ENCODE measurements around the gene RSBN1L.

RSBN1L gene

DNA sequence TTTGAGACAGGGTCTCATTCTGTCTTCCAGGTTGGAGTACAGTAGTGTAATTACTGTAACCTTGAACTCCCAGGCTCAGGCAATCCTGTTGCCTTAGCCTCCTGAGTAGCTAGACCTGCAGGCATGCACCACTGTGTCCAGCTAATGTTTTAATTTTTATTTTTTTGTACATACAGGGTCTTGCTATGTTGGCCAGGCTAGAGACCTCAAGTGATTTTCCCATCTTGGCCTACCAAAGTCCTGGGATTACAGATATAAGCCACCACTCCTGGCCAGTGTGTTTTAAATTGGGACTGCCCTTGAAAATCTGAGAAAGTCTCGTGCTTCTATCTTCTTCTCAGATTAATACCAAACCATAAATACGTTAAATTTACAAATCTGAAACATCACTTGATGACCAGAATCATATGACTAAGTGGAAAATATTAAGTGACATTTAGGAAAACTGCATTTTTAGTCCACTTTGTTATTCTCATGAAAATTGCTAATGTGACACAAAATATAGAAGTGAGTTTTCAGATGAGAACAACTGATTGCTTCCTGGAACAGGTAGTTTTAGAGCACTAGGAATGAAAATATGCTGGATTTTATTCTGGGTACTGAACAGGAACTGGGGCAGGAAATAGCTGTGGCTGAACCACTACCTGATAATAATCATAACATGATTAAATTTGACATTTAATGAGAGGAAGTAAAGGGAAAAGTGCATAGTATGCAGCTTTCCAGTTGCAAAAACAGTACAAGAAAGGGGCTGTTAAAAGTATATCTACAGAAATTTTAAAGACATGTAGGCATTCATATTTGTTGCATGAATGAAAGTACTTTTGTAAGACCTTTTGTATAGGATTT, 106.5 kb downstream of the RSBN1L start:
- no peak for FAIRE-seq
- no peak for DNase-seq (ENCODE audit: insufficient read length, low spot score)
- TF ChIP-seq, protein P1, sequence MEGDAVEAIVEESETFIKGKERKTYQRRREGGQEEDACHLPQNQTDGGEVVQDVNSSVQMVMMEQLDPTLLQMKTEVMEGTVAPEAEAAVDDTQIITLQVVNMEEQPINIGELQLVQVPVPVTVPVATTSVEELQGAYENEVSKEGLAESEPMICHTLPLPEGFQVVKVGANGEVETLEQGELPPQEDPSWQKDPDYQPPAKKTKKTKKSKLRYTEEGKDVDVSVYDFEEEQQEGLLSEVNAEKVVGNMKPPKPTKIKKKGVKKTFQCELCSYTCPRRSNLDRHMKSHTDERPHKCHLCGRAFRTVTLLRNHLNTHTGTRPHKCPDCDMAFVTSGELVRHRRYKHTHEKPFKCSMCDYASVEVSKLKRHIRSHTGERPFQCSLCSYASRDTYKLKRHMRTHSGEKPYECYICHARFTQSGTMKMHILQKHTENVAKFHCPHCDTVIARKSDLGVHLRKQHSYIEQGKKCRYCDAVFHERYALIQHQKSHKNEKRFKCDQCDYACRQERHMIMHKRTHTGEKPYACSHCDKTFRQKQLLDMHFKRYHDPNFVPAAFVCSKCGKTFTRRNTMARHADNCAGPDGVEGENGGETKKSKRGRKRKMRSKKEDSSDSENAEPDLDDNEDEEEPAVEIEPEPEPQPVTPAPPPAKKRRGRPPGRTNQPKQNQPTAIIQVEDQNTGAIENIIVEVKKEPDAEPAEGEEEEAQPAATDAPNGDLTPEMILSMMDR (IDR thresholded peaks at IDR 0.05; ENCODE audit: insufficient read depth, missing control alignments) = no peak

DNA sequence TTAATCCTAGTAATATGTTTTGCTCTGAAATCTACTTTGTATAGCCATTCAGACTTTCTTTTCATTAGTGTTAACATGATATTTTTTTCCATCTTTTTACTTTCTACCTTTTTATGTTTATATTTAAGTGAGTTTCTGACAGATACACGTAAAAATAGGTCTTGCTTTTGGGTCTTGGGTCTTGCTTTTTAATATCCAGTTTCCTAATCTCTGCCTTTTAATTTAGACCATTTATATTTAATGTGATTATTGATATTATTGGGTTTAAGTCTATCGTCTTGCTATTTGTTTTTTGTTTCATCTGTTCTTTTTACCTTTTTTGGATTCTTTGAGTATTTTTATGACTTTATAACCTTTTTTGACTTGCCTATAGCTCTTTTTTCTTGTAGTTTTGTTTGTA, 110.2 kb downstream of the RSBN1L start:
- TF ChIP-seq, protein P1 (IDR thresholded peaks at IDR 0.05; ENCODE audit: insufficient read depth, missing control alignments) = no peak
- DNase-seq (ENCODE audit: insufficient read length, low spot score) = no peak
- FAIRE-seq = no peak

GRCh38 chr7:77808517-77808916, 112.3 kb downstream of the RSBN1L start:
- no peak for FAIRE-seq
- TF ChIP-seq, protein P1 (IDR thresholded peaks at IDR 0.05; ENCODE audit: insufficient read depth, missing control alignments) = no peak
- DNase-seq (ENCODE audit: insufficient read length, low spot score) = no peak

DNA sequence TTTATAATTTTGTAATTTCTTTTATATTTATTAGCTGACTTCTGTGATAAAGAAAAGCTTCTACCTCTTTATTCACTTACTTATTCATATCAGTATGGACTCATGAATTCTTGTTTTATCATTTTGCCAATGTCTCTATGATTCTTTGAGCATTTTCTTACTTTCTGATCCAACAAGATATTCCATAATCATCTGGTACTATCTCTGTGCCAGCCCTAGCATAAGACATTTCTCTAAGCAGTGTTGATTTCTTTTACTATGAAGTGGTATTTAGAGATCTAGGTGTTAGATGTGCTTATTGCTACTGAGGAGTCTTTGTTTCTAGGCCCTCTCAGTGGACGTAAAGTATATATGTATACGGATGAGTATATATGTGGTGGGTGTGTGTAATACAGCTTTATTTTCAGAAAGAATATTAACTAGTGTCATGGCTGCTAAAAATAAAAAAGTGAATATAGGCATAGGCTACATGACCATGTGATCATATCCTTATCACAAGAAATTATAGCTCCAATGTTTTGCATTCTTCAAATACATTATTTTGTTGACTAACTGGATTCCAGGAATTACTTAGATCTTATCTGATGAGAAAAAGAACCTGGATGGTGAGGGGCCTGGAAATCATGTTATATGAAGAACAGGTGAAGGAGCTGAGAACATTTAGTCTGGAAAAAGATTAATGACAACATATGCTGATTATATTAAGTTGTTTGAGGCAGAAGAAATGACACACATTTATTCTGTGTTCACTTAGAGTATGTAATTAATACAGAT, 115.4 kb downstream of the RSBN1L start:
- DNase-seq (ENCODE audit: insufficient read length, low spot score) = no peak
- TF ChIP-seq, protein P1 (IDR thresholded peaks at IDR 0.05; ENCODE audit: insufficient read depth, missing control alignments) = no peak
- FAIRE-seq = peak; percentile 29

GRCh38 chr7:77812290-77812685, 116.0 kb downstream of the RSBN1L start:
- FAIRE-seq = no peak
- DNase-seq (ENCODE audit: insufficient read length, low spot score) = no peak
- TF ChIP-seq, protein P1 (IDR thresholded peaks at IDR 0.05; ENCODE audit: insufficient read depth, missing control alignments) = no peak

- no peak for FAIRE-seq
- TF ChIP-seq, protein P1 (IDR thresholded peaks at IDR 0.05; ENCODE audit: insufficient read depth, missing control alignments) = no peak
Measured at GRCh38 chr7:77813180-77813579, 116.9 kb downstream of the RSBN1L start.

More at GRCh38 chr7:77813180-77813579, 116.9 kb downstream of the RSBN1L start:
- DNase-seq (ENCODE audit: insufficient read length, low spot score) = no peak

All from D721Med (cell line).